ENCODE measurements around the gene CEP152.

The CEP152 gene

DNA sequence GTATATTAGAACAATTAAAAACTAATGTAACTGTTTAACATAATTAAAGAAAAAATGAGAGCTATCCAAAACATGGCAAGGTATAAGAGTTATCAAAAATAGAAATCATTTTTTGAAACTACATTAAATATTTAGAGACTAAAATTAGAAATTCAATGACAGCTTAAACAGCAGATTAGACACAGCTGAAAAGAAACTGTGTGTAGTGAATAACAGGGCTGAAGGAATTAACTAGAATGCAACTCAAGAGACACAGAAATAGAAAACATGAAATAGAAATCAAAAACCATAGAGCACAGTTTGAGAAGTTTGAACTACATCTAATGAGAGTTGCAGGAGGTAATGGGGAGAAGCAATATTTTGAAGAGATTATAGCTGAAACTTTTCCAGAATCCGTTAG lies 105.5 kb downstream of the CEP152 start:
- H2AFZ ChIP-seq (ENCODE audit: low read depth, low read length), result no peak overlapping the region

DNA sequence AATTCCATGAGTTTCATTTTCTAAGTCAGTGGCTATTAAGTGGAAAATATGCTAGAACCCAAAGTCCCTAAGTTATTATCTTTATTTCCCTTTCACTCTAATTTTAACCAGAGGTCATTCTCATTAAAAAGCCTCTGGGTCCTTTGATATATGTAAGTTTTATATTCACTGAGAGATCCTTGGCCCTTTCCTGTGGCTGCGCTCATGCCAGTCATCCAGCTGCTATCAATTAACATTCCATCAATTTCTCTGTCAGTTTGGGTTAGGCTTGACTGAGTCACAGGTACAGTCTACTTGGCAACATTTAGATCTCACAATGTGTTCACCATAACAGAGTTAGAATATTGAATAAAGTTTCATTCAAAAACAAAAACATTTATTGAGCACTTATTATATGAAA lies 107.3 kb downstream of the CEP152 start:
- Histone ChIP-seq H2AFZ (ENCODE audit: low read depth, low read length) (no peak overlapping the region), H3K4me3 (ENCODE audit: low read length) (no peak overlapping the region), H3K36me3 (ENCODE audit: insufficient read depth, low read length) (no peaks in the 10 kb centered on the region), H3K4me1 (ENCODE audit: insufficient read depth, low read length) (no peaks in the 10 kb centered on the region), H3K9me3 (ENCODE audit: low read length) (no peaks in the 10 kb centered on the region), H3K27me3 (ENCODE audit: insufficient read depth, low read length) (no peaks in the 10 kb centered on the region)

More for the DNA sequence above, 105.5 kb downstream of the CEP152 start:
- Histone ChIP-seq H3K4me1 (ENCODE audit: insufficient read depth, low read length) (no peaks in the 10 kb centered on the region), H3K9me3 (ENCODE audit: low read length) (no peaks in the 10 kb centered on the region), H3K36me3 (ENCODE audit: insufficient read depth, low read length) (no peaks in the 10 kb centered on the region), H3K4me3 (ENCODE audit: low read length) (no peak overlapping the region), H3K27me3 (ENCODE audit: insufficient read depth, low read length) (no peaks in the 10 kb centered on the region)

DNA sequence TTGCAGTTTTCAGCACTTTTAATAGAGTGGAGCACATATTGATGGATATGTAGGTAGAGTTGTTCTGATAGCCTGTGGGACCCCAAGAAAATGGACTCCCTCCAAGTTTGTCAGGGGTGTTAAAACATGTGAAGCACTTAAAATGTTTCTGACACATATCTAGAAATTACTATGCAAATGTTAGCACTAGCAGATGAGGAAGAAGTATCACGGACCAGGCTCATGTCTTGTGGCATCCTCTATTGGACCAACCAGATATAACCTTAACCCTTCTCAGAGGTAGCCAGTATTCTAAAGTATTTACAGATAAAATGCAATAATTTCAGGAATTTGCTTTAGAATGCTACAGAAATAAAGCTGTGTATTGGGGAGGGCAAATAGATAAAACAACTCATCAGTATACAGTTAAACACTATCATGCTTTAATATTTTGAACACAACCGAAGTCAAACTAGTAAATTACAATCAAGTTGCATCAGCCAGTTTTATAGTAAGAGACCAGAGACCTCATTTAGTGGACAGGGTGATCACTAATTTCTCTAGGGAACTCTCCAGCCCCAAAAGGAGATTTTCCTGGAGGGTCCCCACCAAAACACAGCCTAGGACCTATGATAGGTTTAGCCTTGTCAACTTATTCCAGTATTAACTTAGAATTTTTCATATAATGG lies 108.2 kb downstream of the CEP152 start:
- Histone ChIP-seq H2AFZ (ENCODE audit: low read depth, low read length) (no peak overlapping the region), H3K27me3 (ENCODE audit: insufficient read depth, low read length) (no peaks in the 10 kb centered on the region), H3K36me3 (ENCODE audit: insufficient read depth, low read length) (no peaks in the 10 kb centered on the region), H3K4me1 (ENCODE audit: insufficient read depth, low read length) (no peaks in the 10 kb centered on the region), H3K9me3 (ENCODE audit: low read length) (no peaks in the 10 kb centered on the region), H3K4me3 (ENCODE audit: low read length) (no peak overlapping the region)

DNA sequence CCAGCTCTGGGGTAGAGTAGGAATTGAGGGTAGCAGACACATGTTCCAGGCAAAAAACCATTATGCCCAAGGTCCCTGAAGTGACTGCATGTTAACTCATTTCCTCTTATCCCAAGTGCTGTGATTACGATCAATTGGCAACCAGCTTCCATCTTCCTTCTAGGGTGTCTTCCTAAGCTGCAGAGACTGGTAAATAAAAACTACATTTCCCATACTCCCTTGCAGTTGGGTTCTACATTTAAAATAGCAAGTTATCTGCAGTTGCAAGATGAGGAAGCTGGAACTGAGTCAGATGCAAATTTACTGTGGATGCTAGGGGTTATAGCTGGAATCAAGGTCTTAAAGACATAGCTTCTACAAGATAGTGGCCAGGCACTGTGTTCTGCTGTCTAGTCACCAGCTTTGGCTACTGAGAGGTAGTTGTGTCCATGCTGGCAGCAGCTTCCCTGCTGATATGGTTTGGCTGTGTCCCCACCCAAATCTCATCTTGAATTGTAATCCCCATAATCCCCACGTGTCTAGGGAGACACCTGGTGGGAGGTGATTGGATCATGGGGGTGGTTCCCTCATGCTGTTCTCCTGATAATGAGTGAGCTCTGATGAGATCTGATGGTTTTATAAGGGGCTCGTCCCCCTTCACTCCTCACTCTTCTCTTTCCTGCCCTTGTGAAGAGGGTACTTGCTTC lies 114.1 kb downstream of the CEP152 start:
- no peaks in the 10 kb centered on the region for H3K9me3 ChIP-seq (ENCODE audit: low read length)
- no peaks in the 10 kb centered on the region for H3K36me3 ChIP-seq (ENCODE audit: insufficient read depth, low read length)
- H3K4me3 ChIP-seq (ENCODE audit: low read length), result no peak overlapping the region
- H3K27me3 ChIP-seq (ENCODE audit: insufficient read depth, low read length), result no peaks in the 10 kb centered on the region
- H3K4me1 ChIP-seq (ENCODE audit: insufficient read depth, low read length), result no peaks in the 10 kb centered on the region
- no peak overlapping the region for H2AFZ ChIP-seq (ENCODE audit: low read depth, low read length)

DNA sequence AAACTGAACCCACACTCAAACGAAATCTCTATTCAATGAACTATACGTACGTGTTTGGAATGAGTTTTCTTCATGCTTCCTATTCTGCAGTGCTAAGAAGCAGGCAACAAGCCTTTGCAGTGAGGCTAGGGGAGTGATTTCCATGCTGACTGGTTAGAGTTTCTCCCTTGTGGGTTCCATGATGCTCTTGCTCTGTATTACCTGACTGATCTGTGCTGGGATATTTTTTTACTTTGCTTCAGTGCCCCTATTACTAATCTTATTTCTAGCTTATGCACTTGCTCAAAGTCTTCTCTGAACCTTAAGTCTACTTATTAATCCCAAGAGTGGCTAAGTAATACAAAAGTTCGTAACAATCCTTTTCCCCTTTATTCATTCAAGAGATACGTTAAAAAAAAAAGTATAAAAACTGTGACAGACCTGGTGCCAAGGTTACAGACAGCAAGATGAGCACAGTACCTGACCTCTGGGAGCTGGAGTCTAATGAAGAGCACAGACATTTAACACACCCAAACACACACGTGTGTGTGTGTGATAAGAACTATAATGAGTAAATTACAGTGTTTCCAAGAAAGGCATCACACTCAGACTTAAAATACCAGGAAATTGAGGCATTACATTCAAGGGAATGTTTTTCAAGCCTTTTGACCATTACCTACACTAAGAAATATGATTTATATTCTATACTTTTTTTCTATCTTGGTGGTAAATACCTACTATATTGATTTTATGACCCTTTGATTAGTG lies 114.9 kb downstream of the CEP152 start:
- no peaks in the 10 kb centered on the region for H3K27me3 ChIP-seq (ENCODE audit: insufficient read depth, low read length)
- no peaks in the 10 kb centered on the region for H3K9me3 ChIP-seq (ENCODE audit: low read length)
- no peak overlapping the region for H2AFZ ChIP-seq (ENCODE audit: low read depth, low read length)
- peaks cover 2% of the 10 kb centered on the region for H3K4me1 ChIP-seq (ENCODE audit: insufficient read depth, low read length)
- H3K36me3 ChIP-seq (ENCODE audit: insufficient read depth, low read length), result no peaks in the 10 kb centered on the region
- no peak overlapping the region for H3K4me3 ChIP-seq (ENCODE audit: low read length)

DNA sequence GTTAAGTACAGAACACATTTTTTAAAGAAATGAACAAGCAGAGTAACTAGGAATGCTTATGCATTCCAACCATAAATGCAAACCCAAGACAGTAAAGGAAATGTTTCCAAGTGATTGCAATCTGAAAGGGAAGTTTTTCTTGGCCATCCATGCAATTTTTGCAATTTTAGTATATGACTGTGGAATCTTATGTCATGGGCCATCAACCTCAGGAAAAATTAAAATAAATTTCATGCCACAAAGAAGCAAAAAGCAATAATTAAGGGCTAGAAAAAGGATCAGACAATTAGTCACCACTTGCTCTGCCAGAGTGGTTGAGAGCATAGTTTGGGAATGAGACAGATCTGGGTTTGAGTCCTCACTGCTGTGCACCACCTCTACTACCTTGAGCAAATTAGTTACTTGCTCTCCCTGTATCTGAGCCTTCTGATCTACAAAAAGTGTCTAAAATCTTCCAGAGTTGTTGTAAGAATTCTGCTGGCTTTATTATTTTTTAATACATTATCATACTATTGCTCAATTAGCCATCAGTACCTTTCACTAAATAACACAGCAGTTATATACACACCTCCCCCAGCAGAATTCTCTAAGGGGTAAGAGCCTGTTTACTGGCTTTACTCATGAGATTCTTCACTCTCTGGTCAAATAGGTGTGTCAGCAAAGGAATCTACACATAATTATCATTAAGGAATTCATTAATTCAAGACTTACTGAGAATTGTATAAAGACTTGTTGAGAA lies 115.6 kb downstream of the CEP152 start:
- Histone ChIP-seq H3K9me3 (ENCODE audit: low read length) (no peaks in the 10 kb centered on the region), H2AFZ (ENCODE audit: low read depth, low read length) (no peak overlapping the region), H3K4me3 (ENCODE audit: low read length) (no peak overlapping the region), H3K27me3 (ENCODE audit: insufficient read depth, low read length) (no peaks in the 10 kb centered on the region), H3K36me3 (ENCODE audit: insufficient read depth, low read length) (no peaks in the 10 kb centered on the region), H3K4me1 (ENCODE audit: insufficient read depth, low read length) (peaks cover 2% of the 10 kb centered on the region)

DNA sequence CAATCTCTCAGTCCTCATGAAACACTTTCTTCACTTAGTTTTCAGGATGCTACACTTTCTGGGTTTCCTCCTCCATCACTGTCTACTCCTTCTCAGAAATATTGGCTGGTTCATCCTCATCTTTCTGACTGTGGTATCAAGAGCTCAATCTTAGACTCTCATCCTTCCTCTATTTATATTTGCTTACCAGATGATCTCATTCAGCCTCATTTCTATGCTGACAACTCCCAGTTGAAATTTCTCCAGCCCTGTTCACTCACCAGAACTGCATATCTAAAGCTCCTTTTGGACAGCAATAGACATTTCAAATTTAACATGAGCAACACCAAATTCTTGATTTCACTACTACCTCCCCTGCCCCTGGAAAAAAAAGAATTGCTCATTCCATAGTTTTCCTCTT lies 117.4 kb downstream of the CEP152 start:
- no peak overlapping the region for H2AFZ ChIP-seq (ENCODE audit: low read depth, low read length)
- H3K9me3 ChIP-seq (ENCODE audit: low read length), result no peaks in the 10 kb centered on the region
- no peak overlapping the region for H3K4me3 ChIP-seq (ENCODE audit: low read length)
- H3K4me1 ChIP-seq (ENCODE audit: insufficient read depth, low read length), result peaks cover 2% of the 10 kb centered on the region
- no peaks in the 10 kb centered on the region for H3K36me3 ChIP-seq (ENCODE audit: insufficient read depth, low read length)
- H3K27me3 ChIP-seq (ENCODE audit: insufficient read depth, low read length), result no peaks in the 10 kb centered on the region

DNA sequence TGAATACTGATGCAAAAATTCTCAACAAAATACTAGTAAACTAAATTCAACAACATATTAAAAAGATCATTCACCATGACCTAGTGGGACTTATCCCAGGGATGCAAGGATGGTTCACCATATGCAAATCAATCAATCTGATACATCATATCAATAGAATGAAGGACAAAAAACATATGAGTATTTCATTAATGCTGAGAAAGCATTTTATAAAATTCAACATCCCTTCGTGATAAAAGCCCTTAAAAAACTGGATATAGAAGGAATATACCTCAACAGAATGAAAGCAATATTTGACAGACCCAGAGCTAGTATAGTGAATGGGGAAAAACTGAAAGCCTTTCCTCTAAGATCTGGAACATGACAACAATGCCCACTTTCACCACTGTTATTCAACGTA lies 122.4 kb downstream of the CEP152 start:
- H3K4me3 ChIP-seq (ENCODE audit: low read length), result no peak overlapping the region
- H2AFZ ChIP-seq (ENCODE audit: low read depth, low read length), result no peak overlapping the region
- H3K36me3 ChIP-seq (ENCODE audit: insufficient read depth, low read length), result no peaks in the 10 kb centered on the region
- peaks cover 2% of the 10 kb centered on the region for H3K4me1 ChIP-seq (ENCODE audit: insufficient read depth, low read length)
- H3K27me3 ChIP-seq (ENCODE audit: insufficient read depth, low read length), result no peaks in the 10 kb centered on the region
- no peaks in the 10 kb centered on the region for H3K9me3 ChIP-seq (ENCODE audit: low read length)
